ENCODE data around the gene SLC44A4. TPM values are rescaled to one million over a fixed set of nuclear protein-coding genes. Genes with fewer than 3 reads are reported as not detected.

The SLC44A4 gene
- total RNA-seq, 1 donor from 2014 or later = 53.7 TPM

GRCh38 chr6:31836474-31837368 is 42.1 kb downstream of the SLC44A4 start:
- Histone ChIP-seq H3K27me3 (ENCODE audit: low read depth) (no peaks in the 10 kb centered on the region), H3K4me1 (peaks cover 59% of the 10 kb centered on the region)
- DNase-seq = no peak

GRCh38 chr6:31836047-31836473 is 42.7 kb downstream of the SLC44A4 start:
- ATAC-seq (no peak), DNase-seq (no peak)
- intact Hi-C loops (cut with DNase I) = loop anchor here (10.0 kb wide), 1 partner anchor 101 kb away; the partner anchor contains the start of gene CLIC1
- Histone ChIP-seq H3K9me3 (no peaks in the 10 kb centered on the region), H3K27me3 (ENCODE audit: low read depth) (no peaks in the 10 kb centered on the region), H3K27ac (peak overlapping the region; percentile 96), H3K4me1 (peaks cover 66% of the 10 kb centered on the region), H3K36me3 (peaks cover 46% of the 10 kb centered on the region), H3K4me3 (peak overlapping the region; percentile 78)
- no peak for TF ChIP-seq CTCF (IDR thresholded peaks at IDR 0.05)

More at GRCh38 chr6:31836474-31837368, 42.1 kb downstream of the SLC44A4 start:
- peak overlapping the region; percentile 96 for H3K27ac ChIP-seq
- no peak for ATAC-seq
- TF ChIP-seq CTCF (IDR thresholded peaks at IDR 0.05) = no peak
- peak overlapping the region; percentile 78 for H3K4me3 ChIP-seq
- H3K9me3 ChIP-seq = no peaks in the 10 kb centered on the region
- intact Hi-C loops (cut with DNase I) = loop anchor here (10.0 kb wide), 1 partner anchor 102 kb away; the partner anchor contains the start of gene CLIC1
- H3K36me3 ChIP-seq = peaks cover 50% of the 10 kb centered on the region

DNA sequence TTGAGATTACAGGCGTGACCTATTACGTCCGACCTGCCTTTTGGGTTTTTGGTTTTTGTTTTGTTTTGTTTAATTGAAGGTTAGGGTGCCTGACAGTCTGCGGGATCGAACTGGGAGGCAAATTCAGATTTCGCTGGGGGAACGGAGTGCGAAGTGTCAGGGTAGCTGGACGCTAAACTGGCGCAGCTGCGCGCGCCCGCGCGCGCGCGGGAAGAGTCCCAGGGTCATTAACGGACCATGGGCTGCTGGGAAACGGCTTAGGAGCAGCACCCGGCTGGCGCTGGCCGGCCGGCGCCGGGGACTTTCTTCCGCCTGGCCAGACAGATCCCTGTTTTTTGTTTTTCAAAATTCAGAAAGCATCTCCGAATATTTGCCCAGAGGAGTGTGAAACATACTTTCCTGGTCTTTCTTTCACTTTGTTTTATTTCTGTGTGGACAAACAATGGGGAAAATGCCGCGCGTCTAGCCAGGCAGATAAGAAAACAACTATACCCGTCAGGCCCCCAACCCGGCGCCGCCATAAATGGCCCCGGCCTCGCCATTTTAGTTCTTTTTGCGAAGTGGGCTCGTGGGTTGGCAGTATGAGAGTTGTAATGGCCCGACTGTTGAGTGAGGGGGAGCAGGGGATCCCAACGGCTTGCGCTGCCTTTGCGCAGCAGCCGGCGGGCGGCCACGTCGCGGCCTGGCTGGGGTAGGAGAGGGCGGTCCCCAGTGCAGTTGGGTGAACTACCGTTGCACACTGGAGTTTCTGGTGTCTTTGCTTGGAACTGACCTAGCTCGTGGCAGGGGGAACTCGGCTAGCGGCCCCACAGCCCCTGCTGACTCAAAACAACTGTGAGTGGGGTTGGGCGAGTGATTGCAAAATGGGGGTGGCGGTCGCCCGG is 44.2 kb downstream of the SLC44A4 start:
- ATAC-seq = peak; percentile 92 to 93
- intact Hi-C loops (cut with DNase I) = loop anchor here (10.0 kb wide), 1 partner anchor 100 kb away; the partner anchor contains the start of gene CLIC1

GRCh38 chr6:31831350-31832215 is 47.2 kb downstream of the SLC44A4 start:
- TF ChIP-seq CTCF (IDR thresholded peaks at IDR 0.05) = no peak
- Histone ChIP-seq H3K9me3 (no peaks in the 10 kb centered on the region), H3K27ac (peak overlapping the region; percentile 96), H3K4me3 (peak overlapping the region; percentile 74), H3K27me3 (ENCODE audit: low read depth) (no peaks in the 10 kb centered on the region), H3K36me3 (peaks cover 3% of the 10 kb centered on the region), H3K4me1 (peaks cover 50% of the 10 kb centered on the region)
- no peak for ATAC-seq
- intact Hi-C loops (cut with DNase I) = loop anchor here (10.0 kb wide), 1 partner anchor 97 kb away; the partner anchor contains the start of gene CLIC1
- DNase-seq = peak; percentile 37

More for the DNA sequence above, 44.2 kb downstream of the SLC44A4 start:
- DNase-seq = peak; percentile 90
- TF ChIP-seq CTCF (IDR thresholded peaks at IDR 0.05) = no peak
- H3K4me1 ChIP-seq = peaks cover 72% of the 10 kb centered on the region
- H3K27me3 ChIP-seq (ENCODE audit: low read depth) = no peaks in the 10 kb centered on the region
- H3K27ac ChIP-seq = peak overlapping the region; percentile 96
- H3K4me3 ChIP-seq = peak overlapping the region; percentile 78
- H3K9me3 ChIP-seq = no peaks in the 10 kb centered on the region
- peaks cover 34% of the 10 kb centered on the region for H3K36me3 ChIP-seq
